ENCODE results near the gene NUCKS1.

Gene NUCKS1

GRCh38 chr1:205700865-205701401 lies 49.0 kb downstream of the NUCKS1 start:
- DNase-seq (ENCODE audit: low read depth, low spot score) = no peak

GRCh38 chr1:205699416-205699815 lies 50.6 kb downstream of the NUCKS1 start:
- DNase-seq (ENCODE audit: low read depth, low spot score) = no peak

GRCh38 chr1:205698921-205699320 lies 51.1 kb downstream of the NUCKS1 start:
- DNase-seq (ENCODE audit: low read depth, low spot score) = no peak

GRCh38 chr1:205693421-205693991 lies 56.5 kb downstream of the NUCKS1 start:
- no peak for DNase-seq (ENCODE audit: low read depth, low spot score)

- DNase-seq (ENCODE audit: low read depth, low spot score) = no peak
These were observed 57.6 kb downstream of the NUCKS1 start for GRCh38 chr1:205692423-205692822.

- no peak for DNase-seq (ENCODE audit: low read depth, low spot score)
These were observed 59.7 kb downstream of the NUCKS1 start for GRCh38 chr1:205690122-205690756.

GRCh38 chr1:205689479-205689878 lies 60.5 kb downstream of the NUCKS1 start:
- no peak for DNase-seq (ENCODE audit: low read depth, low spot score)

- DNase-seq (ENCODE audit: low read depth, low spot score) = no peak
These were observed 61.6 kb downstream of the NUCKS1 start for GRCh38 chr1:205688171-205689080.

- DNase-seq (ENCODE audit: low read depth, low spot score) = no peak
These were observed 62.7 kb downstream of the NUCKS1 start for GRCh38 chr1:205687242-205687641.

GRCh38 chr1:205681364-205681763 lies 68.6 kb downstream of the NUCKS1 start:
- DNase-seq (ENCODE audit: low read depth, low spot score) = no peak

GRCh38 chr1:205680073-205680851 lies 69.7 kb downstream of the NUCKS1 start, which contains the start of gene SLC45A3:
TSS of gene SLC45A3 (minus strand) at chr1:205680509. CDS start at chr1:205664656, 15,853 bp downstream.
- DNase-seq (ENCODE audit: low read depth, low spot score) = no peak

GRCh38 chr1:205678286-205679111 lies 71.5 kb downstream of the NUCKS1 start:
- DNase-seq (ENCODE audit: low read depth, low spot score) = no peak

GRCh38 chr1:205677167-205677566 lies 72.8 kb downstream of the NUCKS1 start:
- no peak for DNase-seq (ENCODE audit: low read depth, low spot score)

- DNase-seq (ENCODE audit: low read depth, low spot score) = no peak
These were observed 73.4 kb downstream of the NUCKS1 start for GRCh38 chr1:205676597-205676996.

GRCh38 chr1:205676002-205676401 lies 74.0 kb downstream of the NUCKS1 start:
- DNase-seq (ENCODE audit: low read depth, low spot score) = no peak

GRCh38 chr1:205675247-205675646 lies 74.7 kb downstream of the NUCKS1 start:
- DNase-seq (ENCODE audit: low read depth, low spot score) = no peak

GRCh38 chr1:205672970-205673369 lies 77.0 kb downstream of the NUCKS1 start:
- DNase-seq (ENCODE audit: low read depth, low spot score) = no peak

GRCh38 chr1:205672395-205672889 lies 77.5 kb downstream of the NUCKS1 start:
- DNase-seq (ENCODE audit: low read depth, low spot score) = no peak

- no peak for DNase-seq (ENCODE audit: low read depth, low spot score)
These were observed 79.2 kb downstream of the NUCKS1 start for GRCh38 chr1:205670611-205671430.

- DNase-seq (ENCODE audit: low read depth, low spot score) = no peak
These were observed 79.9 kb downstream of the NUCKS1 start for GRCh38 chr1:205670150-205670446.
